Peyer's patch (tissue), 4 donors: ENCODE measurements around the gene PELI2.

Experiments used
- CTCF ChIP-seq, 6 experiments: fragments of 450-650 bp in 4 of 6; fragments of 200-600 bp in 2 of 6; sonication (generic) in 1 of 6; IDR thresholded peaks; one replicate each; pipeline ENCODE4 v1.5.1; 2017 to 2019; ENCODE audit warnings: antibody characterized with exemption in 6 of 6, mild to moderate bottlenecking in 3 of 6, moderate library complexity in 1 of 6
- POLR2A ChIP-seq, 2 donors: fragments of 450-650 bp; IDR thresholded peaks; one replicate each; pipeline ENCODE4 v1.5.1; 2017; ENCODE audit warnings: antibody characterized with exemption in 2 of 2, mild to moderate bottlenecking in 2 of 2, moderate library complexity in 2 of 2

- TF ChIP-seq POLR2A (IDR thresholded peaks at IDR 0.05) (no peak), CTCF (IDR thresholded peaks at IDR 0.05) (no peak)
Observed at GRCh38 chr14:56193347-56193746, 75.1 kb downstream of the PELI2 start.
